ENCODE measurements around the gene ZNF654.
A peak's percentile ranks its signal among the peaks of the same experiment; 100 is the strongest.
"Not testable (repeated sequence)": the region's sequence is repeated elsewhere in the genome, so short reads cannot be mapped to it uniquely, and the experiment has no call there.

The ZNF654 gene

GRCh38 chr3:88058581-88059379, at the start of gene ZNF654, which contains the start of gene CGGBP1:
Gene ZNF654, plus strand, starts transcription at chr3:88059255. Its CDS starts 65 bp downstream, at chr3:88059320.
Gene CGGBP1, minus strand, starts transcription at chr3:88059005. Its CDS starts 3,029 bp downstream, at chr3:88055976.
- peak; percentile 100 for DNase-seq

- DNase-seq, result no peak
Observed at GRCh38 chr3:88010810-88011209, 48.2 kb upstream of the ZNF654 start.

GRCh38 chr3:88013592-88013991, 45.5 kb upstream of the ZNF654 start:
- DNase-seq, result no peak

- not testable (repeated sequence) for DNase-seq
Observed at GRCh38 chr3:88015656-88016055, 43.4 kb upstream of the ZNF654 start.

GRCh38 chr3:88019024-88019423, 40.0 kb upstream of the ZNF654 start:
- no peak for DNase-seq

- no peak for DNase-seq
Observed at GRCh38 chr3:88025001-88025552, 34.0 kb upstream of the ZNF654 start.

GRCh38 chr3:88028876-88029275, 30.2 kb upstream of the ZNF654 start:
- DNase-seq, result no peak

GRCh38 chr3:88030210-88030609, 28.8 kb upstream of the ZNF654 start:
- no peak for DNase-seq

- no peak for DNase-seq
Observed at GRCh38 chr3:88031642-88032077, 27.4 kb upstream of the ZNF654 start.

GRCh38 chr3:88032245-88032644, 26.8 kb upstream of the ZNF654 start:
- DNase-seq, result no peak

- DNase-seq, result no peak
Observed at GRCh38 chr3:88033079-88033478, 26.0 kb upstream of the ZNF654 start.

- DNase-seq, result no peak
Observed at GRCh38 chr3:88033808-88034207, 25.2 kb upstream of the ZNF654 start.

- DNase-seq, result no peak
Observed at GRCh38 chr3:88034491-88035275, 24.4 kb upstream of the ZNF654 start.

- no peak for DNase-seq
Observed at GRCh38 chr3:88036221-88036620, 22.8 kb upstream of the ZNF654 start.

- no peak for DNase-seq
Observed at GRCh38 chr3:88038566-88038965, 20.5 kb upstream of the ZNF654 start.

GRCh38 chr3:88040529-88040928, 18.5 kb upstream of the ZNF654 start:
- no peak for DNase-seq

- DNase-seq, result no peak
Observed at GRCh38 chr3:88041005-88041404, 18.1 kb upstream of the ZNF654 start.

GRCh38 chr3:88044411-88044810, 14.6 kb upstream of the ZNF654 start:
- no peak for DNase-seq

GRCh38 chr3:88046766-88047165, 12.3 kb upstream of the ZNF654 start:
- no peak for DNase-seq

GRCh38 chr3:88057630-88058305, 1.3 kb upstream of the ZNF654 start:
- DNase-seq, result no peak

- no peak for DNase-seq
Observed at GRCh38 chr3:88058306-88058580, 812 bp upstream of the ZNF654 start.

- DNase-seq, result peak; percentile 44
Observed at GRCh38 chr3:88059380-88060170, 520 bp downstream of the ZNF654 start.
